Neural progenitor cell (in vitro differentiated cells): Measurements from ENCODE around the gene ICAM3. TPM values are rescaled to one million over a fixed set of nuclear protein-coding genes. Genes with fewer than 3 reads are reported as not detected.

Source experiments
- DNase-seq: peaks from one replicate; pipeline ENCODE4 v3.0.0-alpha.2; 2016; ENCODE audit warnings: low spot score
- H2AFZ ChIP-seq: fragments of 200-600 bp; sonication (generic); replicated peaks from 2 replicates; pipeline ENCODE4 v1.6.1; 2016; ENCODE audit warnings: antibody characterized with exemption
- H3F3A ChIP-seq: fragments of 200-600 bp; sonication (generic); 2 replicates; pipeline ENCODE4 v1.6.1; 2016; ENCODE audit warnings: antibody characterized with exemption, low read depth
- H3K27ac ChIP-seq: fragments of 200-600 bp; sonication (generic); 2 replicates; pipeline ENCODE4 v1.5.1; 2016; ENCODE audit warnings: mild to moderate bottlenecking
- H3K27me3 ChIP-seq: fragments of 200-600 bp; sonication (generic); 2 replicates; pipeline ENCODE4 v1.6.1; 2016; ENCODE audit warnings: mild to moderate bottlenecking, moderate library complexity
- H3K36me3 ChIP-seq: fragments of 200-600 bp; sonication (generic); 2 replicates; pipeline ENCODE4 v1.5.1; 2016
- H3K4me1 ChIP-seq: fragments of 200-600 bp; sonication (generic); 2 replicates; pipeline ENCODE4 v1.6.1; 2016; ENCODE audit warnings: mixed run types
- H3K4me2 ChIP-seq: fragments of 200-600 bp; sonication (generic); 2 replicates; pipeline ENCODE4 v1.6.1; 2016
- H3K4me3 ChIP-seq: fragments of 200-600 bp; sonication (generic); 2 replicates; pipeline ENCODE4 v1.5.1; 2016
- H3K79me2 ChIP-seq: fragments of 200-600 bp; sonication (generic); 2 replicates; pipeline ENCODE4 v1.6.1; 2016; ENCODE audit warnings: low read depth
- H3K9ac ChIP-seq: fragments of 200-600 bp; sonication (generic); 2 replicates; pipeline ENCODE4 v1.6.1; 2016
- H3K9me3 ChIP-seq: fragments of 200-600 bp; sonication (generic); 2 replicates; pipeline ENCODE4 v1.5.1; 2016; ENCODE audit warnings: low read depth
- H4K20me1 ChIP-seq: fragments of 200-600 bp; sonication (generic); 2 replicates; pipeline ENCODE4 v1.6.1; 2016; ENCODE audit warnings: low read depth
- H3K27ac Mint-ChIP-seq: 3 replicates; pipeline ENCODE4 v1.8.0; 2021; ENCODE audit warnings: mixed read lengths
- H3K27me3 Mint-ChIP-seq: 2 replicates; pipeline ENCODE4 v1.8.0; 2022; ENCODE audit warnings: low read depth, mild to moderate bottlenecking, inconsistent platforms, moderate library complexity, mixed read lengths; ENCODE audit not compliant: insufficient read depth
- H3K36me3 Mint-ChIP-seq: 3 replicates; pipeline ENCODE4 v1.8.0; 2021; ENCODE audit warnings: mixed read lengths
- H3K4me1 Mint-ChIP-seq: 3 replicates; pipeline ENCODE4 v1.8.0; 2021; ENCODE audit warnings: mixed read lengths
- H3K4me3 Mint-ChIP-seq: 3 replicates; pipeline ENCODE4 v1.8.0; 2021; ENCODE audit warnings: mild to moderate bottlenecking, moderate library complexity, mixed read lengths
- H3K9me3 Mint-ChIP-seq: 3 replicates; pipeline ENCODE4 v1.8.0; 2020; ENCODE audit warnings: mixed read lengths
- EZH2 ChIP-seq: fragments of 200-600 bp; sonication (generic); IDR thresholded peaks from 2 replicates; pipeline ENCODE4 v1.6.1; 2017; ENCODE audit warnings: antibody characterized with exemption, mild to moderate bottlenecking, moderate library complexity
- EZH2phosphoT487 ChIP-seq: fragments of 200-600 bp; sonication (generic); IDR thresholded peaks from 2 replicates; pipeline ENCODE4 v1.6.1; 2017; ENCODE audit warnings: antibody characterized with exemption
- total RNA-seq: library from RNA; depleted of rRNA; stranded (reverse); fragments of >200 nt; gene quantifications from 2 replicates; pipeline ENCODE4 v1.2.3, GENCODE V29; 2015; ENCODE audit warnings: low replicate concordance
- TF ChIP-seq, protein P1 (sequence below): fragments of 200-600 bp; sonication (generic); IDR thresholded peaks from 2 replicates; pipeline ENCODE4 v1.5.1; 2017; ENCODE audit warnings: antibody characterized with exemption, mild to moderate bottlenecking

The ICAM3 gene
- total RNA-seq, 1 donor from 2014 or later, result 1.3 TPM

DNA sequence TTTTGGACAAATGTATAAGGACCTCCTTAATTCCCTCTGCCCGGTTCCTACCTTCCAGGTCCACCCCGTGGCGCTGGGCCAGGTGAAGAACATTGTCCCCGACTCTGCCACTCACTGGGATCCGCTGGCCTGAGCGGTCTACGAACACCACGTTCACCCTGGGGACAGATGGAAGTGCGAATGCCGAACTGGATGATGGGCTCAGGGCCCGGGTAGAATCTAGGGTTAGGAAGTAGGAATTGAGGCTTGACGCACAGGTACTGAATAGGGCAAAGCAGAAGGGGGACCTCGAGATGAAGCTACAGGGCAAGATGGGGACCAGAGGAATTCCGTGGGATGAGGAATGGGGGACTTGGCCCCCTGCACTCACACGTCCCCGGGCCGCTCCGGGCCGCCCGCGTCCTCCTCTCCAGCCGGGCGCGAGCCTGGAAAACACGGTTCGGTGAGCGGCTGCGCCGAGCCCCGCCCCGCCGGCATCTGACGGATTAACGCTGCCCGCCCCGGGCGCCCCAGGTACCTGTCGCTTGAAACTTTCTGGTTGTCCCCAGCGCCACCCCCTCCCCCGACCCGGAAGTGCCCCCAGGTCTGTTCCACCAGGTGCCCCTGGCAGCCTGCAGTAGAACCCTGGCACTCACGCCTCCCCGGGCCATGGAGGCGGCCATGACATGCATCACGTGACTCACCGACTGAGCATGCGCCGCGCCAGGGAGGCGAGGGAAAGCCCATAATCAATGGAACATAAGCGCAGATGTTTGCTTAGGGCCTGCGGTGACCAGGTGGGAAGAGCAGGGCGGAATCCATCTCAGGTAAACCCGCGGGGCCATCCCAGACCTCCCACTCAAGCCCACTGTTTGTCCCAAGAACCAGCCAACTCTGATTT lies 23.8 kb downstream of the ICAM3 start, which contains the start of gene FDX2:
Gene FDX2, minus strand, starts transcription at position 681 of the 880 bp plus-strand sequence. Its CDS starts 19 bp downstream, at position 662.
- Histone ChIP-seq H3K27me3 (no peaks in the 10 kb centered on the region), H2AFZ (peak within 1 kb of the TSS; percentile 97), H3K9ac (peak within 1 kb of the TSS; percentile 74), H3K4me2 (peak within 1 kb of the TSS; percentile 99), H3K36me3 (no peaks in the 10 kb centered on the region), H3K4me3 (peak within 1 kb of the TSS; percentile 99), H3K27ac (no peak within 1 kb of the TSS), H4K20me1 (peaks cover 3% of the 10 kb centered on the region), H3K79me2 (peaks cover 6% of the 10 kb centered on the region), H3K4me1 (peaks cover 7% of the 10 kb centered on the region), H3F3A (peaks cover 36% of the 10 kb centered on the region), H3K9me3 (no peaks in the 10 kb centered on the region)
- Mint-ChIP-seq H3K36me3 (peaks cover 8% of the 10 kb centered on the region), H3K4me1 (peaks cover 14% of the 10 kb centered on the region), H3K9me3 (no peaks in the 10 kb centered on the region), H3K27ac (peak within 1 kb of the TSS; percentile 90), H3K27me3 (peaks cover 4% of the 10 kb centered on the region), H3K4me3 (peak within 1 kb of the TSS; percentile 97)
- DNase-seq, result peak; percentile 92
- no peak for TF ChIP-seq EZH2phosphoT487
- TF ChIP-seq, protein P1, sequence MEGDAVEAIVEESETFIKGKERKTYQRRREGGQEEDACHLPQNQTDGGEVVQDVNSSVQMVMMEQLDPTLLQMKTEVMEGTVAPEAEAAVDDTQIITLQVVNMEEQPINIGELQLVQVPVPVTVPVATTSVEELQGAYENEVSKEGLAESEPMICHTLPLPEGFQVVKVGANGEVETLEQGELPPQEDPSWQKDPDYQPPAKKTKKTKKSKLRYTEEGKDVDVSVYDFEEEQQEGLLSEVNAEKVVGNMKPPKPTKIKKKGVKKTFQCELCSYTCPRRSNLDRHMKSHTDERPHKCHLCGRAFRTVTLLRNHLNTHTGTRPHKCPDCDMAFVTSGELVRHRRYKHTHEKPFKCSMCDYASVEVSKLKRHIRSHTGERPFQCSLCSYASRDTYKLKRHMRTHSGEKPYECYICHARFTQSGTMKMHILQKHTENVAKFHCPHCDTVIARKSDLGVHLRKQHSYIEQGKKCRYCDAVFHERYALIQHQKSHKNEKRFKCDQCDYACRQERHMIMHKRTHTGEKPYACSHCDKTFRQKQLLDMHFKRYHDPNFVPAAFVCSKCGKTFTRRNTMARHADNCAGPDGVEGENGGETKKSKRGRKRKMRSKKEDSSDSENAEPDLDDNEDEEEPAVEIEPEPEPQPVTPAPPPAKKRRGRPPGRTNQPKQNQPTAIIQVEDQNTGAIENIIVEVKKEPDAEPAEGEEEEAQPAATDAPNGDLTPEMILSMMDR, result no peak
- no peak for TF ChIP-seq EZH2

DNA sequence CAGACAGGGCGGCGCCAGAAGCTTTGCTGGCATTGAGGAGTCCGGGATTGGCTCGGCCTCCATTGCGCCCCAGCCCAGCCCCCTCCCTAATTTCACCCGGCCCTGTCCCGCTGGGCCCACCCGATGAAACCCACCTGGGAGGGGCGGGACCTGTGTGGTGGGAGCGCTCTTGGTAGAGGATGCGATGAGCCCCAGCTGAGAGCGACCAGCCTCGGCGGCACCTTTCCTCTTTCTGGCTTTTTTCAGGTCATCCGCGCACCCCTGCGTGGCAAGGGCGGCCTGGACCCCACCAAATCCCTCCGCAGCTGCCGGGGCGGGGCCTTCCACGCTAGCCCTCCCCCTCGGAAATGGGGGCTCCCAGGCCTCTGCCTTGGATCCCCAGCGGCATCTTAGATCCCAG lies 30.0 kb downstream of the ICAM3 start, which contains the start of gene ZGLP1:
Gene ZGLP1, minus strand, starts transcription at position 393 of the 400 bp plus-strand sequence.
- no peak within 1 kb of the TSS for H3K4me2 ChIP-seq
- no peak within 1 kb of the TSS for H2AFZ ChIP-seq
- no peaks in the 10 kb centered on the region for H3K9me3 ChIP-seq
- no peaks in the 10 kb centered on the region for H3K79me2 ChIP-seq
- no peaks in the 10 kb centered on the region for H3K4me1 ChIP-seq
- Mint-ChIP-seq H3K36me3 (peaks cover 2% of the 10 kb centered on the region), H3K4me3 (no peak within 1 kb of the TSS), H3K4me1 (peaks cover 1% of the 10 kb centered on the region), H3K27me3 (peaks cover 2% of the 10 kb centered on the region), H3K27ac (no peak within 1 kb of the TSS), H3K9me3 (no peaks in the 10 kb centered on the region)
- H3K9ac ChIP-seq, result no peak within 1 kb of the TSS
- no peaks in the 10 kb centered on the region for H4K20me1 ChIP-seq
- no peak within 1 kb of the TSS for H3K27ac ChIP-seq
- TF ChIP-seq, protein P1, result no peak
- TF ChIP-seq EZH2 (no peak), EZH2phosphoT487 (no peak)
- no peak for DNase-seq
- H3K4me3 ChIP-seq, result no peak within 1 kb of the TSS
- no peaks in the 10 kb centered on the region for H3K27me3 ChIP-seq
- H3K36me3 ChIP-seq, result no peaks in the 10 kb centered on the region
- H3F3A ChIP-seq, result no peaks in the 10 kb centered on the region

DNA sequence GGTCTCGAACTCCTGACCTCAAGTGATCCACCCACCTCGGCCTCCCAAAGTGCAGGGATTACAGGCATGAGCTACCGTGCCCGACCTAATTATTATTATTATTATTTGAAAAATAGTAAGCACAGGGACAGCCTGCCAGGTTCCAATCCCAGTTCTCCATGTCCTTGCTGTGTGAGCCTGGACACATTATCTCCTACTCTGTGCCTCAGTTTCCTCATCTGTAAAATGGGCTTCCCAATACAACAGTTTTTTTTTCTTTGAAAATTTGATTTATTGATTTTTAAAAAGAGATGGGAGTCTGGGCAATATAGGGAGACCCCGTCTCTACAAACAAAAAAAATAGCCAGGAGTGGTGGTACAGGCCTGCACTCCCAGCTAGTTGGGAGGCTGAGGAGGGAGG lies 33.1 kb downstream of the ICAM3 start:
- Mint-ChIP-seq H3K27me3 (peaks cover 4% of the 10 kb centered on the region), H3K36me3 (no peaks in the 10 kb centered on the region), H3K4me3 (no peak overlapping the region), H3K9me3 (no peaks in the 10 kb centered on the region), H3K27ac (no peak overlapping the region), H3K4me1 (no peaks in the 10 kb centered on the region)
- H3K4me3 ChIP-seq, result no peak overlapping the region
- no peak overlapping the region for H3K9ac ChIP-seq
- peaks cover 4% of the 10 kb centered on the region for H3K27me3 ChIP-seq
- no peak overlapping the region for H3K4me2 ChIP-seq
- H3K9me3 ChIP-seq, result no peaks in the 10 kb centered on the region
- no peak for DNase-seq
- H2AFZ ChIP-seq, result no peak overlapping the region
- no peaks in the 10 kb centered on the region for H3K79me2 ChIP-seq
- no peak overlapping the region for H3K27ac ChIP-seq
- H3K4me1 ChIP-seq, result no peaks in the 10 kb centered on the region
- H3F3A ChIP-seq, result no peaks in the 10 kb centered on the region
- no peaks in the 10 kb centered on the region for H3K36me3 ChIP-seq
- no peaks in the 10 kb centered on the region for H4K20me1 ChIP-seq
- TF ChIP-seq EZH2phosphoT487 (no peak), EZH2 (no peak)
- TF ChIP-seq, protein P1, result no peak
